Transverse colon (tissue), 4 donors: ENCODE results near the gene ZBTB16. TPM values are rescaled to one million over a fixed set of nuclear protein-coding genes. Genes with fewer than 3 reads are reported as not detected.

Source experiments
- DNase-seq: peaks from one replicate; pipeline ENCODE4 v3.0.0-alpha.2; 2019
- H3K27ac ChIP-seq, 4 donors: fragments of 200-600 bp; sonication (generic); 2 replicates each; pipeline ENCODE4 v1.5.1; 2016 to 2018; ENCODE audit warnings: inconsistent platforms in 4 of 4
- H3K27me3 ChIP-seq: fragments of 200-600 bp; sonication (generic); 2 replicates; pipeline ENCODE4 v1.5.1; 2017; ENCODE audit warnings: inconsistent platforms
- H3K36me3 ChIP-seq, 4 donors: fragments of 200-600 bp; sonication (generic); 2 replicates each; pipeline ENCODE4 v1.5.1; 2017 to 2019; ENCODE audit warnings: inconsistent platforms in 4 of 4
- H3K4me1 ChIP-seq, 4 donors: fragments of 200-600 bp; sonication (generic); 2 replicates each; pipeline ENCODE4 v1.5.1; 2017 to 2020; ENCODE audit warnings: inconsistent platforms in 4 of 4
- H3K4me3 ChIP-seq, 4 donors: fragments of 200-600 bp; sonication (generic); 1 replicate in 1 of 4; 2 replicates in 3 of 4; pipeline versions ENCODE4 v1.5.1 to v1.6.1; 2017 to 2019; ENCODE audit warnings: inconsistent platforms in 4 of 4
- H3K9me3 ChIP-seq, 2 donors: fragments of 200-600 bp; sonication (generic); 2 replicates each; pipeline ENCODE4 v1.5.1; 2017 to 2019; ENCODE audit warnings: inconsistent platforms in 2 of 2
- EP300 ChIP-seq: sonication (generic); formaldehyde crosslinking; IDR thresholded peaks from one replicate; pipeline ENCODE4 v1.6.1; 2017; ENCODE audit warnings: antibody characterized with exemption, low read depth
- POLR2A ChIP-seq: fragments of 450-650 bp; IDR thresholded peaks from one replicate; pipeline ENCODE4 v1.6.1; 2016; ENCODE audit warnings: antibody characterized with exemption, mild to moderate bottlenecking, moderate library complexity
- POLR2AphosphoS5 ChIP-seq, 3 donors: sonication (generic); formaldehyde crosslinking; IDR thresholded peaks; one replicate each; pipeline ENCODE4 v1.6.1; 2016; ENCODE audit warnings: antibody characterized with exemption in 3 of 3
- WGBS, 2 donors: methylation state at CpG; one replicate each; pipeline ENCODE4 v1.1.5; 2018; ENCODE audit warnings: low coverage in 1 of 2; 5-methylcytosine and 5-hydroxymethylcytosine counted together
- in situ Hi-C, 4 donors: fragments of 200-750 bp; cut with MboI; loops; one replicate each; pipeline versions ENCODE4 v1.15.0 to v1.15.1; 2017; ENCODE audit warnings: low sequenced_read_pairs in 3 of 4, low pct_ligation_motif_present in 1 of 4, low pct_unique_long_range_greater_than_20kb in 1 of 4
- intact Hi-C: fragments of 100-400 bp; cut with DNase I; formaldehyde crosslinking; loops from one replicate; pipeline ENCODE4 v1.15.1; 2023; ENCODE audit warnings: low total_unique reads
- total RNA-seq, 4 donors: library from RNA; depleted of rRNA; stranded (reverse); fragments of >200 nt; gene quantifications; one replicate each; pipeline ENCODE4 v1.1.0, GENCODE V29; 2016
- TF ChIP-seq, protein P1 (sequence below), 5 experiments: fragments of 200-600 bp in 3 of 5; fragments of 450-650 bp in 2 of 5; sonication (generic) in 3 of 5; IDR thresholded peaks; 1 replicate in 2 of 5; 2 replicates in 3 of 5; pipeline ENCODE4 v1.5.1; 2016 to 2017; ENCODE audit warnings: antibody characterized with exemption in 5 of 5, inconsistent platforms in 3 of 5, mild to moderate bottlenecking in 2 of 5, moderate library complexity in 1 of 5

Gene ZBTB16
- total RNA-seq, 4 donors from 2014 or later: 108 to 271 (median 155) TPM

DNA sequence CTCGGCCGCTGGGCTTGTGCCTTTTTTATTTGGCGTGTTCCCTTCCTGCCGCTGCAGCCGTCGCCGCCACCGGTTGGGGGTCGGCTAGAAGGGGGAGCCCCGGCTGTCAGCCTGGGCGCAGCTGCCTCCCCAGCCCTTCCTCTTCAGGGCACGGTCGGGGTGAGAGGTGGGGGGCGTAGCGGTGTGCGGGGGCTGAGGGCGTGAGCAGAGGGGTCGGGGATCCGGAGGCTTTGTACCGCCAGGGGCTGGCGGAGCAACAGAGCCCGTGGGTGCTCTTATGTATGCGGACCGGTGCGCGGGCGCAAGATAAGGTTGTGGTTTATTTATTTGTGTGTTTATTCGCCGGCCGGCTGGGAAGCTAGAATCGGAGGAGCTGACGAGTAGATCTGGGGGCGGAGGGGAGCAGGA lies 477 bp downstream of the ZBTB16 start:
- no peak for TF ChIP-seq EP300
- TF ChIP-seq, protein P1, sequence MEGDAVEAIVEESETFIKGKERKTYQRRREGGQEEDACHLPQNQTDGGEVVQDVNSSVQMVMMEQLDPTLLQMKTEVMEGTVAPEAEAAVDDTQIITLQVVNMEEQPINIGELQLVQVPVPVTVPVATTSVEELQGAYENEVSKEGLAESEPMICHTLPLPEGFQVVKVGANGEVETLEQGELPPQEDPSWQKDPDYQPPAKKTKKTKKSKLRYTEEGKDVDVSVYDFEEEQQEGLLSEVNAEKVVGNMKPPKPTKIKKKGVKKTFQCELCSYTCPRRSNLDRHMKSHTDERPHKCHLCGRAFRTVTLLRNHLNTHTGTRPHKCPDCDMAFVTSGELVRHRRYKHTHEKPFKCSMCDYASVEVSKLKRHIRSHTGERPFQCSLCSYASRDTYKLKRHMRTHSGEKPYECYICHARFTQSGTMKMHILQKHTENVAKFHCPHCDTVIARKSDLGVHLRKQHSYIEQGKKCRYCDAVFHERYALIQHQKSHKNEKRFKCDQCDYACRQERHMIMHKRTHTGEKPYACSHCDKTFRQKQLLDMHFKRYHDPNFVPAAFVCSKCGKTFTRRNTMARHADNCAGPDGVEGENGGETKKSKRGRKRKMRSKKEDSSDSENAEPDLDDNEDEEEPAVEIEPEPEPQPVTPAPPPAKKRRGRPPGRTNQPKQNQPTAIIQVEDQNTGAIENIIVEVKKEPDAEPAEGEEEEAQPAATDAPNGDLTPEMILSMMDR (IDR thresholded peaks at IDR 0.05): peak in 2 of 5 experiments; percentile 24 to 25
- Histone ChIP-seq H3K4me3 (peak overlapping the region; percentile 71 to 96 (median 86)), H3K4me1 (peaks cover 6 to 43% (median 37%) of the 10 kb centered on the region in 4 donors), H3K9me3 (no peaks in the 10 kb centered on the region), H3K36me3 (peaks cover 0 to 20% (median 8%) of the 10 kb centered on the region in 4 donors), H3K27me3 (peaks cover 12% of the 10 kb centered on the region), H3K27ac (peak overlapping the region; percentile 92 to 97 (median 96))
- peak; percentile 49 for DNase-seq
- intact Hi-C loops: loop anchor here (5.0 kb wide), 2 partner anchors 117 to 197 kb away; no protein-coding TSS in a partner anchor
- 1% methylated on average over 27 of the region's 33 CpGs; no CpG with 5 or more reads in 1 of the 2 donors for WGBS, 2 donors
- in situ Hi-C loops: loop anchor here in 2 of 4 donors (10.0 kb wide), 1 partner anchor 125 kb away; no protein-coding TSS in a partner anchor

DNA sequence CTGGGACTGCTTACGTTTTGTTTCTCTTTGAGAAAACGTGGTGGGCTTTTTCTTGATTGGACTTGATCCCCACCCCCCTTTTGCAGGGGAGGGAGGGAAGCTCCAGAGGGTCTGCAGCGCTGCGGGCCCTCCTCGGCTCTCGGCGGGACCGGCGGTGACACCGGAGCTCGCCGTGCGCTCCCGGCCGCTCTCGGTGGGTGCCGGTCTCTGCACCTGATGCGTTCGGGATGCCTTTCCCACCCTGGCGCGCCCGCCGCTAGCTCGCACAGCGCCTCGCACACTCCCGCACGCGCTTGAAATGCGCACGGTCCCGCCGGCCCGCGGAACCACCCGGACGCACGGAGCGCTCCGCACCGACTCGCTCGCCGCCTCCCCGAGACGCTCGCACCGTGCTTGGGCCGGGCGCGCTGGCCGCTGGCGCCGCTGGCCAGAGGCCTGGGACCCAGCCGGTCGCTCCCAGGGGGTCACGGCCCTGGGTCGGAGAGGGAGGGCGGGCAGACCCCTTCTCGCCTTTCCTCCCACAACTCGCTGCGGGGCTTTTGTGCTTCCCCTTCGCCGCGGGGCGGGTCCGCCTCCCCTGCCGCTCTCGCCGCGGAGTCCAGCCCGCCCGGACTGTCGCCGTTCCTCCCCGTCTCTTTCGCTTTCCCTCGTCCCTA lies 1.0 kb downstream of the ZBTB16 start:
- TF ChIP-seq EP300 (no peak), POLR2A (peak; percentile 18), POLR2AphosphoS5 (IDR thresholded peaks at IDR 0.05) (peak in 2 of 3 donors; percentile 8 to 59)
- H3K27ac ChIP-seq: peak overlapping the region; percentile 92 to 97 (median 96)
- H3K4me1 ChIP-seq: peaks cover 6 to 48% (median 40%) of the 10 kb centered on the region in 4 donors
- DNase-seq: no peak
- no peaks in the 10 kb centered on the region for H3K9me3 ChIP-seq
- in situ Hi-C loops: loop anchor here in 2 of 4 donors (10.0 kb wide), 1 partner anchor 124 kb away; no protein-coding TSS in a partner anchor
- peaks cover 0 to 25% (median 10%) of the 10 kb centered on the region in 4 donors for H3K36me3 ChIP-seq
- H3K27me3 ChIP-seq: peaks cover 12% of the 10 kb centered on the region
- intact Hi-C loops: loop anchor here (5.0 kb wide), 1 partner anchor 117 kb away; no protein-coding TSS in a partner anchor
- WGBS, 2 donors: 2% methylated on average over 24 of the region's 78 CpGs; no CpG with 5 or more reads in 1 of the 2 donors
- H3K4me3 ChIP-seq: peak overlapping the region; percentile 71 to 96 (median 86)

DNA sequence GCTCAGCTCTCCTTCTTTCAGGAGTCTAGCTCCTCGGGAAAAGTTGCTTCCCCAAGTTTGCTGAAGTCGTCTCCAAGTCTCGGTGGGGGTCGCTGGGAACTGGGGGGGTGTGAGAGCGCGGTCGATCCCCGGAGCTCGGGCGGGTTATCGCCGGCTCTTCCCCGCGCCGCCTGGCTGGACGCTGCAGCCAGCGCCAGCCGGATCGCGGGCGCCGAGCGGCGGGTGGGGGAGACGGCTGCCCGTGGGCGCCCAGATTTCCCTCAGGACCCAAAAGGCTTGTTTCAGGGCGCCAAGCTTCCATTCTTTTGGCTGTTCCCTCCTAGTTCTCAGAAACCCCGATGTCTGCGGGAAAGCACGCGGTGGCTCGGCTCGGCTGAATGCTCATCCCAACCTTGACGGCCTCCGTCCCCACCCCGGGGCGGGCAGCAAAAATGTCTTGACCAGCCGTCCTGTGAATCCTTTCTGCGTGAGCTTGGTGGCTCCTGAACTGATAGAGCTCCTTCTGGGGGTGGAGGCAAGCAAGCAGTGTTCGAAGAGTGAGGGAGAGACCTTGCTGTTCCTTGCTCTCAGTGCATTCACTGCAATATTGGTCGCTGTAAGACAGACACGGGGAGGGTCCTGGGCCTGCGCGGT lies 1.7 kb downstream of the ZBTB16 start:
- Histone ChIP-seq H3K9me3 (no peaks in the 10 kb centered on the region), H3K4me3 (peak overlapping the region; percentile 71 to 96 (median 86)), H3K4me1 (peaks cover 6 to 48% (median 40%) of the 10 kb centered on the region in 4 donors), H3K36me3 (peaks cover 0 to 26% (median 13%) of the 10 kb centered on the region in 4 donors), H3K27ac (peak overlapping the region; percentile 92 to 97 (median 96)), H3K27me3 (peaks cover 12% of the 10 kb centered on the region)
- in situ Hi-C loops: loop anchor here in 2 of 4 donors (10.0 kb wide), 1 partner anchor 124 kb away; no protein-coding TSS in a partner anchor
- intact Hi-C loops: loop anchor here (5.0 kb wide), 1 partner anchor 116 kb away; no protein-coding TSS in a partner anchor
- DNase-seq: no peak
- 3% methylated on average over 23 of the region's 45 CpGs; no CpG with 5 or more reads in 1 of the 2 donors for WGBS, 2 donors
- TF ChIP-seq POLR2AphosphoS5 (IDR thresholded peaks at IDR 0.05): peak in 2 of 3 donors; percentile 24 to 64
- peak; percentile 36 for TF ChIP-seq POLR2A
- no peak for TF ChIP-seq EP300
- TF ChIP-seq, protein P1 (IDR thresholded peaks at IDR 0.05): no peak

DNA sequence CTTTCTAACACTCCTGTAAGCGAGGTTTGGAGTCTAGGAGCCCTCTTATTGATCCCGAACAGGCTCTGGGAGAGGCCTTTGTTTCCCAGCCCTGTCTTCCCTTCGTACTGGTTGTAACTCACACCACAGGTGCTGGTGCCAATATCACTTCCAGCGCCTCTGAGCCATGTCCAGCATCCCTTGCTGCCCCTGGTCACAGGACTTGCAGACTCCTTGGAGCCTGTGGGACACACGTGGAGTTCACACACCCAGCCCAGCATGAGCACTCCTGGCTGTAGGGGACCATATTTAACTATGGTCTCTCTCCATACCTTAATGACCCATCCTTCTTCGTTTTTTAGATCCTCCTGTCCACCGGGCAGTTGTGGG lies 2.2 kb downstream of the ZBTB16 start:
- in situ Hi-C loops: loop anchor here in 2 of 4 donors (10.0 kb wide), 1 partner anchor 123 kb away; no protein-coding TSS in a partner anchor
- intact Hi-C loops: loop anchor here (5.0 kb wide), 1 partner anchor 116 kb away; no protein-coding TSS in a partner anchor
- DNase-seq: no peak
- Histone ChIP-seq H3K9me3 (no peaks in the 10 kb centered on the region), H3K27me3 (peaks cover 12% of the 10 kb centered on the region), H3K27ac (peak overlapping the region; percentile 92 to 97 (median 96)), H3K4me1 (peaks cover 6 to 48% (median 40%) of the 10 kb centered on the region in 4 donors), H3K4me3 (peak overlapping the region; percentile 71 to 96 (median 86)), H3K36me3 (peaks cover 0 to 30% (median 13%) of the 10 kb centered on the region in 4 donors)
- 45 to 53% methylated on average over 3 to 7 of the region's 7 CpGs for WGBS, 2 donors
- TF ChIP-seq, protein P1 (IDR thresholded peaks at IDR 0.05): no peak
- TF ChIP-seq POLR2AphosphoS5 (IDR thresholded peaks at IDR 0.05) (peak in 1 of 3 donors; percentile 1), EP300 (no peak), POLR2A (no peak)
